ENCODE measurements around the gene KLHL6.
A peak's percentile ranks its signal among the peaks of the same experiment; 100 is the strongest.
"Not testable (repeated sequence)": the region's sequence is repeated elsewhere in the genome, so short reads cannot be mapped to it uniquely, and the experiment has no call there.

KLHL6 gene, protein sequence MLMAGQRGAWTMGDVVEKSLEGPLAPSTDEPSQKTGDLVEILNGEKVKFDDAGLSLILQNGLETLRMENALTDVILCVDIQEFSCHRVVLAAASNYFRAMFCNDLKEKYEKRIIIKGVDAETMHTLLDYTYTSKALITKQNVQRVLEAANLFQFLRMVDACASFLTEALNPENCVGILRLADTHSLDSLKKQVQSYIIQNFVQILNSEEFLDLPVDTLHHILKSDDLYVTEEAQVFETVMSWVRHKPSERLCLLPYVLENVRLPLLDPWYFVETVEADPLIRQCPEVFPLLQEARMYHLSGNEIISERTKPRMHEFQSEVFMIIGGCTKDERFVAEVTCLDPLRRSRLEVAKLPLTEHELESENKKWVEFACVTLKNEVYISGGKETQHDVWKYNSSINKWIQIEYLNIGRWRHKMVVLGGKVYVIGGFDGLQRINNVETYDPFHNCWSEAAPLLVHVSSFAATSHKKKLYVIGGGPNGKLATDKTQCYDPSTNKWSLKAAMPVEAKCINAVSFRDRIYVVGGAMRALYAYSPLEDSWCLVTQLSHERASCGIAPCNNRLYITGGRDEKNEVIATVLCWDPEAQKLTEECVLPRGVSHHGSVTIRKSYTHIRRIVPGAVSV

DNA sequence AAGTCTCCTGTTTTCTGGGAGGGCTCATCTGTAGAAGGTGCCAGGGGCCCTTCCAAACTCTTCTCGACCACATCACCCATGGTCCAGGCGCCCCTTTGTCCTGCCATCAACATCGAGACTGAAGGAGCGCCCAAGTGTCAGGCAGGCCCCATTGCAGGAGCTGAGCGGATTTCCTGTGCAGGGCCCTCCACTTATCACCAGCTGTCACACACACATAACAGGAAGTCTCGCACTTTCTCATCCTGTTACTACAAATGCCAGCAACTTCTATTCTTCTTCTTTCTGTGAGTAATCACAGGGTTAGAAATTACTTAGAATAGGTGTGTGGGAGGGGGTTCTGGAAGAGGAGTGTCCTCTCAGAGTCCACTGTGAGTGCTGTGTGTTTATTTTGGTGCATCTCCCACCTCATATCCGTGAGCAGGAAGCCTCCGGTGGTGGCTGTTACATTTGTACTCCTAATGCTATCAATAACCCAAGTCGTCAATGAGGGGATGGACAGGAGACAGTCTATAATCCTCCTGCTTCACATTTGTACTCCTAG lies at the start of gene KLHL6:
Gene KLHL6 (minus strand): TSS at position 166 of the 541 bp plus-strand sequence. CDS start 53 bp downstream, at position 113.
- DNase-seq (ENCODE audit: low read depth in 3 of 3, low spot score in 1 of 3) = peak; percentile 32 to 46 (median 38)

DNA sequence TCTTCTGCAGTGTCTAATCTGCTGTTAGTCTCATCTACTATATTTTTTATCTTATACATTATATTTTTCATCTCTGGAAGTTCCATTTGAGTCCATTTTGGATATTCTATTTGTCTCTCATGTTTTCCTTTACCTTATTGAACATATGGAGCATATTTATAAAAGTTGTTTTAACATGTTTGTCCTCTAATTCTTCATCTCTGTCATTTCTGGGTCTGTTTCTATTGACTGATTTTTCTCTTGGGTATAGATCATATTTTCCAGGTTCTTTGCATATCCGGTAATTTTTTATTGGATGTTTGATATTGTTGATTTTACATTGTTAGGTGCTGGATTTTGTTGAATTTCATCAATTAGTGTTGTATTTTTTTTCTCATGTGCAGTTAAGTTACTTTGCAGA lies 42.5 kb upstream of the KLHL6 start:
- no peak for DNase-seq (ENCODE audit: low read depth in 3 of 3, low spot score in 1 of 3)

DNA sequence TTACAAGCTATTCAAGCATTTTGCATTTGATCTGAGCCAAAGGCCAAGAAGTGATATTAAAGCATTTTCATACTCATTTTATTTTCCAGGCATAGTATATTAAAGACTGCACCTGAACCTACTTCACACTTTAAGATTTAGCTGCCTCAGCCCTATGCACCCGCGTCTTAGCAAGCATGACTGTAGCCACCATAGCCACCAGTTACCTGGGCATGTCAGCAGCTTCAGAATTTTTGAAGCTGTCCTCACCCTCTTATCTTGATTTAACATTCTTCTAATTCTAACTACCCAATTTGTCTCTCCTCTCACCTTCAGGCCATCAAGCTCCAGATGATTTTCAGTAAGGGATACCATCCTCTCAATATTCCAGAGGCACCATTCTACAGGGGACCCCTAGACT lies 39.1 kb upstream of the KLHL6 start:
- DNase-seq (ENCODE audit: low read depth in 3 of 3, low spot score in 1 of 3) = no peak

DNA sequence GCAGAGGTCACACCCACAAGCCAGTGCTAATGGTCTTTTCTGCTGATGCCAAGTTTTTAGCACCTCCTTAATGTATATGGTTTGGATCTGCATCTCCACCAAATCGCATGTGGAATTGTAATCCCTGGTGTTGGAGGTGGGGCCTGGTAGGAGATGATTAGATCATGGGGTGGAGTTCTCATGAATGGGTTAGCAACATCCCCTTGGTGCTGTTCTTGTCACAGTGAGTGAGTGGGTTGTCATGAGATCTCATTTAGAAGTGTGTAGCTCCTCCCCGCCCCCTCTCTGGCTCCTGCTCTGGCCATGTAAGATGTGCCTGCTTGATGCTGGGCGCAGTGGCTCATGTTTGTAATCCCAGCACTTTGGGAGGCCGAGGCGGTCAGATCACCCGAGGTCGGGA lies 37.3 kb upstream of the KLHL6 start:
- no peak for DNase-seq (ENCODE audit: low read depth in 3 of 3, low spot score in 1 of 3)

DNA sequence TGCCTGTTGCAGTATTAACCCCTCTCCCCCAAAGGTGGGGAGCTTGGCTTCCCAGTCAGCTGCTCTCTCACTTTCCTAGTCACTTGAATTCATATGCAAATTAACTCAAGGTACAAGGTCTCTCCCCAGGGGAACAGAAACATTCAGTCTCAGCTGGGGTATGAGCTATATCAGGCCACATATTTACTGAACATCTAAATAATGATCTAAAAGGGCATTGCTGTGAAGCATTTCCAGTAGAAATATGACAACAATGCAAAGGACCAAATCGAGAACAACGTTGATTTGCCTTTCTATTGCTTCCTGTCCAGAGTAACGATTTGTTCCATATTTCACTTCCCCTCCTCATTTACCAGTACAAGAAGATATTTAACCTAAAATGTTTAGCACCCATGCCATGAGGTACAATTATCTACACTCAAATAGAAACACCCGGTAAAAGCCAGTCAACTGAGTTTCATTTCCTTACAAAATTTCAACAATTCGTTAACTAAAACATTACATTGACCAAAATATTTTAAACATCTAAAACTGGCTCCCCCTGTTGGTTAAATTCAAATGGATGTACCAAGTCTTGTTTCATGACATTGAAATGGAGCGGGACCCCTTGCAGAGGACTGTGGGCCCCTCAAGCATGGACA lies 36.5 kb upstream of the KLHL6 start:
- DNase-seq (ENCODE audit: low read depth in 3 of 3, low spot score in 1 of 3) = no peak

DNA sequence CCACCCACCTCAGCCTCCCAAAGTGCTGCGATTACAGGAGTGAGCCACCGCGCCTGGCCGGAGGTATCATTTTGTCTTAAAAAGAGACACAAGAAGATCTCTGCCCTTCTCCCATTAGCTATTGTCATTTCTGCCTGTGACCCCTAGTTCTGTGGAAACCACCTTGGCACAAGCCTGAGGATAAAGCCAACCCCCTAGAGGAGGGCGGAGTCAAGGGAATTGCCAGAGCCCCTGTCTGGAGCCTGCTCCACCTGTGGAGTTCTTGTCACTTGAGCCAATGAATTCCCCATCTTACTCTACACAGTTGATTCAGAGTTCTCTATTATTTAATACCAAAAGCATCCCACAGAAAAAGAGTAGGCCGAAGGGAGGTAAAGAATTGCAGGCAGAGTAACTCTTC lies 34.9 kb upstream of the KLHL6 start:
- no peak for DNase-seq (ENCODE audit: low read depth in 3 of 3, low spot score in 1 of 3)

DNA sequence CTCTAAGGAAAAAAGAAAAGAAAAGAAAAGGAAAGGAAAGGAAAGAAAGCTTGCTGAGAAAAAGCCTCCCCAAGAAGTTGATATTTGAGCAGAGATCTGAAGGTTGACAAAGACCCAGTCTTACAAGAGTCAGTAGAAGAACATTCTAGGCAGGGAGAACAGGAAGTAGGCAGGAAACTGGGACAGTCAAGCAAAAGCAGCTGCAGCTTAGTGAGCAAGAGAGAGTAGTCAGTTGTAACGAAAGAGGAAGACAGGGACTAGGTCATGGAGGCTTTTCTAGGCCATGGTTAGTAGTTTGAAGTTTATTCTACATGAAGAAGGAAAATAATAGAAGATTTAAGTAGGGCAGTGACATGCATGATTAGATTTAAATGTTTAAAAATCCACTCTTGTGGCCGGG lies 31.8 kb upstream of the KLHL6 start:
- DNase-seq (ENCODE audit: low read depth in 3 of 3, low spot score in 1 of 3) = no peak

DNA sequence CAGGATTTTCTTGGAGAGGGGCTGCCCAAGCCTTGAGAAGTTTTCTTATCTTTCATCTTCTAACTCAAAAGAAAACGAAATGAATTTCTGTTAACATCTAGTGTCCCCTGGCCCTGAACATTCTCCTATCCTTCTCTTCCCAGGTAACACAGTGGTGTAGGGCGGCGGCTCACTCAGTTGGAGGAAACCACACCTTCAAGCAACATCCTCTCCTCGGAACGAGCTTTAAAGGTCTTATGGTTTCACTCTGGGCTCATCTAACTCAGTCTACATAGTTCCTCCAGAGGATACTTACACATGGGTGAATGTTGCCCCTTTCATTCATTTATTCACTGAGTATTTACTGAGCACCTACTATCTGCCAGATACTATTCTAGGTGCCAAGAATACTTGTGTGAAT lies 31.0 kb upstream of the KLHL6 start:
- no peak for DNase-seq (ENCODE audit: low read depth in 3 of 3, low spot score in 1 of 3)

DNA sequence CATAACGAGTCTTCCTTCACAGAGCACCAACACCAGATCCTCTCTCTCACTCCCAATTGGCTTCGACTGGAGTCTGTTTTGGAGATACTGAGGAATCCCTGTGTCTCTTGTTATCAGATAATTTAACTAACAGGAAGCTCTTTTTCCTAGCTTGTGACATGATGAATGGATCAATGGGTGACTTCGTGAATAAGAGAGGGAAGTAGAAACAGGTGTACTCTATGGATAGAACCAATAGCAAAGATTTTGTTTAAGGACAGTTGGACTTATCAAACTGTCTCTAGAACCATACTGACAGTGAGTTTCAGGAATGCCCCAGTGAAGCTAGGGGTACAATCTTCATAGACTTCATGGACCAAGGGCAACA lies 29.4 kb upstream of the KLHL6 start:
- DNase-seq (ENCODE audit: low read depth in 3 of 3, low spot score in 1 of 3) = no peak

DNA sequence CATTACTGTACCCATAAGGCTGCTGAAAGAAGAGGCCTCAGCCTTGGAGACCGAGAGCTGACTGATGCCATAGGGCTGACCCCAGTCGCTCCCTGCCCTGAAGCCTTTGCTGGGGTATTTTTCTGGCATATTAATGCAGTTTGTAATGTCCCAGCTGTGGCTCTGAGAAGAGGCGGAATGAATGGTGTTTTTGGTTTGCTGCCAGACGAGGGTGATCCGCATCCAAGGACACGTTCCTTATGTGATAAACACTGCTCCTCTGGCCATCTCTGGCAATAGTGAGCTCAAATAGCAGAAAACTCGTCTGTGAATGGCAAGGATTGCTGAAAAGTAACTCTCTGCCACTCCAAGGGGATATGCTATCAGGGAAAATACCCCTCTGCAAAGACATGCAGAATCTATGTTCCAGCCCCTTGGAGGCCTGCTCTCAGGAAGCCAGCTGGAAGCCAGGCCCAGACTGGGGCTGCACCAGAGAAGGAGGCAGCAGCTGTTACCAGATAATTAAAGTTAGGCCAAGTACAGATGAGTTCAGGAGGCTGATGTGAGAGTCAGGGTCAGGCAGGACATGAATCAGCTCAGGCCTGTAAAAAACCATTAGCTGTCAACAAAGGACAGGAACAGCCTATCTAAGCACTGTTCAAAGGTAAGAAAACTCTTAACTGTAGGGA lies 28.9 kb upstream of the KLHL6 start:
- no peak for DNase-seq (ENCODE audit: low read depth in 3 of 3, low spot score in 1 of 3)

DNA sequence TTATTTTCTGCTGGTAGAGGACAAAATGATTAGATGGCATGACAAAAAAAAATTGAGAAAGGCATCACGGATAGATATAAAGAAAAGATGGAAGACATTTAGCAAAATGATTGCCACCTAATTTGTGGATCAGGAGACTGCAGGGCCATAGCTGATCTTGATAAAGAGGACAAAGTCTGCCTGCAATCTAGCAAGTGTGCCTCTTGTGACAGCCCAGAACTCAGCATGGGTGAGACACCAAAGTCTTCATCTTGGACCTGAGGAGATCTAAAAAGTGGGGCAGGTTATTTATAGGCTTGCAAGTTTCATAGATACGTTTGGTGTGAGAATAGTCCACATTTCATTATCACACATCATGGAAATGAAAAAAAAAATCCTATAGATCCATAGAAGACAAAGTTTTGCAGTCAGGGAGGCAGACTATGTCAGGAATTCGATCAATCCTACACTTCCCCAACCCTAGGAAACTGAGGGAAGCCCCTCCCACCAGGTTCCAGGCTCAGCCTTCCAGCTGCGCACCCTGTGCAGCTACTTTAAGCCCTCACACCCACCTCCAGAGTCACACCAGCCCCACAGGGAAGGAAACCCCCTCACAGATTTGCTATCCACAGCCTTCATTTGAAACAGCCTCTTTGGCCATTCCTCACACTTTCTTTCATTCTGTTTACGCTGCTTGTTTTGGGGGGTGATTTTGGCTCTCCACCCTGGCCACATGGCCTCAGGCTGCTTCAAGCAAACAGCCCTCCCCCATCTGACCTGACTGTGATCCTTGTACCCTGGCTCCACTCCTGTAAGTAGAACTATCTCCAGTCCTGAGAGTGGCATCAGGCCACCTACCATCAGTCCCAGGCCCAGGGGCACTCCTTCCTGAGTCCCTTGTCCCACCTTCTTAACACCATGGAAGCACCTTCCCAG lies 28.1 kb upstream of the KLHL6 start:
- no peak for DNase-seq (ENCODE audit: low read depth in 3 of 3, low spot score in 1 of 3)

DNA sequence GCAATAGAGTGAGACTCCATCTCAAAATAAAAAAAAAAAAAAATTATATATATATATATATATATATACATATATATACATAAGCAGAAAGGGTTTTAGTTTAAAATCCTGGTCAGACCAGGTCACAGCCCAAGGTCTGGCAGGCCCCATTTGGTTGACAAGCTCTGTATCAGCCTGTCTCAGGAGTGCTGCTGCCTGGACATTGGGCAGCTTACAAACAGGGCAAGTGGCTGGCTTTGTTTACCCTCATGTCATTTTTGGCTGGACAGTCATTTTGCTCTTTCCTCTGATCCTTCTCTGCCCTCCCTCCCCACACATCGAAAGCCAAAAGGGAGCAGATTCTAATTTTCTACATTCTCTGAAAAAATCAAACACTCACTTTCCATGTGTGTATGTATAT lies 26.7 kb upstream of the KLHL6 start:
- DNase-seq (ENCODE audit: low read depth in 3 of 3, low spot score in 1 of 3) = no peak

DNA sequence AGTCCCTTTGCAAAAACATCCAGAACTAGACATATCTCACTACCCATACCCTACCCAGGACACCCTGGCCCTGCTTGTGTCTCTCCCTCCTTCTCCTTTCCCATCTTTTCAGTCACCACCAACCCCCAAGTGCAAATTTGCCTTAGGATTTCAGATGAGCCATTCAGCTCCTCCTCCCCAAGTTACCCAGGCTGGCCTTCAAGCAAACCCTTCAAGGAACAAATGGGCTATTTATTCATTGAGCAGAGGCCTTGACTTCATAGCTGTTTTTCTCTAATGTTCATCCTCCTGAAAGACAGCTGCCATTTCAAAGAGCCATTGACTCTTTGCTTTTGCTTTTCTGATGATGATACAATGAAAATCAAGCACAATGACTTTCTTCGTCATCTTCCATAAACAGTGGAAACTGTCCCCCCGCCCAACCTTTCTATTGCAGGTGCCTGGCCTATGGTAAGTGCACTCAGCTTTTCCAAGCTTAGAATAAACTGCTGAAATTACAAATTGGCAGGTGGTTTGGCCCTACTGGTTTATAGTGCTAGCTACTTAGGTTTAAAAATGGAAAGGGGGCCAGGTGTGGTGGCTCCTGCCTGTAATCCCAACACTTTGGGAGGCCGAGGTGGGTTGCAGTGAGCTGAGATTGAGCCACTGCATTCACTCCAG lies 26.1 kb upstream of the KLHL6 start:
- no peak for DNase-seq (ENCODE audit: low read depth in 3 of 3, low spot score in 1 of 3)

DNA sequence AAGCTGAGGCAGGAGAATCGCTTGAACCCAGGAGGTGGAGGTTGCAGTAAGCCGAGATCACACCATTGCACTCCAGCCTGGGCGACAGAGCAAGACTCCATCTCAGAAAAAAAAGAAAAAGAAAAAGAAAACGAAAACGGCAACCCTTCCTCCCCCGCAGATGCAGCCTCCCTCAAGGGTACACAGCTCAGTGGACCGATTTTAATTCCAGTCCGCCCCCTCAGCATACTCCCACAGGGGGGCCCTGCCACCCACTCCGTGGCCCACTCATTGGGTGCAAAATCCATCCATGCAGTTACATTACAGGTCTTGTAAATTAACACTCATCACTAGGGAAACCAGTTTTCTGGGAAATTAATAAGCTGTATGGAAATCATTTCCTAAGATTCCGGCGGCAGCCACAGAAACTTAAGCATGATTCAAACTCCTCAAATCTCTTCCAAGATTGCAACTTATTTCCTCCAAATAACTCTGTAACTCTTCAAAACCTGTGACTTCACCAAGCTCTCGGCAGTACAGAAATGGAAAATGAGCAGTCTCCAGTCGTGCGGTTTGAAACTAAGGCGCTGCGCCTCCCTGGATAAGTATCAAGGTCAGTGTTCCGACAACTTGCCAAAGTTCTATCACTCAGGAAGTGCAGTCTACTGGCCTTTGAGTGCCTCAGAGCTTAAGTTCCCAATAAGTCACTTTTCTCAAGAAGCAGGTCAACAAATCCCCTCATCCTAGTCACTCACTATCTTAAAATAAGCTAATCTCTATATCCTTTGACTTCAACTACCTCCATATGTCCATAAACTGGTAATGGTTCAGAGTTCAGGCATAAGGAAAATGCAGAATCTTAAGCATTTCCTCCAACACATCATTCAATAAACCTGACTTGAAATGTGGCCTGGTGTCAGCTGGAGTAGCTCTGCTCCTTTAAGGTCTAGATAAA lies 24.7 kb upstream of the KLHL6 start:
- DNase-seq (ENCODE audit: low read depth in 3 of 3, low spot score in 1 of 3) = no peak

DNA sequence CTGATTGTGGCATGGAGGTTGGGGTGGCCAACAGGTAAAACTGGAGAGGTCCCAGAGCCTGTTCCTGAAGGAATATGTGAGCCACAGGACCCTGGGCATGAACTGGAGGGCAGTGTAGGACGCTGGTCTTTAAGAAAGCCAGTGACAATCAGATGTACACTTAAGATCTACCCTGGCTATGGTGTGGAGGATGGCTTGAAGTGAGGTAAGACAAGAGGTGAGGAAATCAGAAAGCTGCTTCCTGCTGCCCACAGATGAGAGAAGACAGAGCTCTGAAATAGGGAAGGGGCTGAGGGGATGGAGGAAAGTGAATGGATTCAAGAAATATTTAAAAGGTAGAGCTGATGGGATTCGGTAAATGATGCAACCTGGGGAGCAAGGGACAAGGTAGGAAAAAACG lies 22.7 kb upstream of the KLHL6 start:
- DNase-seq (ENCODE audit: low read depth in 3 of 3, low spot score in 1 of 3) = no peak

DNA sequence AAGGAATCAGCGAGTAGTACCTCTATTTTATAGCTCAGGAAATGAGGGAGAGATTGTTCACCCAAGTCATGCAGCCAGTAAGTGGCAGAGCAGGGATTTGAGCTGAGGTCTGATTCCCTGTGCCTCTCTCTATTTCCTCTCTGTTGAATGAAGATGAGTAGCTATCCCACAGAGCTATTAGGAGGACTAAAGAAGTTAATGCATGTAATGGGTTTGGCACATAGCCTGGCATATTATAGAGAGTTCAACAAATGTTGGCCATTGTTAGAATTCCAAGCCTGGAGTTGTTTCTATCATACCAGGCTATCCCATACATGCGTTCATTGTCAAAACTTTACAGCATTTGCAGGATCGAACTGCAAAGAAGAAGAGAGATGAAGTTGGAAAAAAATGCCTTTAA lies 21.8 kb upstream of the KLHL6 start:
- DNase-seq (ENCODE audit: low read depth in 3 of 3, low spot score in 1 of 3) = no peak

DNA sequence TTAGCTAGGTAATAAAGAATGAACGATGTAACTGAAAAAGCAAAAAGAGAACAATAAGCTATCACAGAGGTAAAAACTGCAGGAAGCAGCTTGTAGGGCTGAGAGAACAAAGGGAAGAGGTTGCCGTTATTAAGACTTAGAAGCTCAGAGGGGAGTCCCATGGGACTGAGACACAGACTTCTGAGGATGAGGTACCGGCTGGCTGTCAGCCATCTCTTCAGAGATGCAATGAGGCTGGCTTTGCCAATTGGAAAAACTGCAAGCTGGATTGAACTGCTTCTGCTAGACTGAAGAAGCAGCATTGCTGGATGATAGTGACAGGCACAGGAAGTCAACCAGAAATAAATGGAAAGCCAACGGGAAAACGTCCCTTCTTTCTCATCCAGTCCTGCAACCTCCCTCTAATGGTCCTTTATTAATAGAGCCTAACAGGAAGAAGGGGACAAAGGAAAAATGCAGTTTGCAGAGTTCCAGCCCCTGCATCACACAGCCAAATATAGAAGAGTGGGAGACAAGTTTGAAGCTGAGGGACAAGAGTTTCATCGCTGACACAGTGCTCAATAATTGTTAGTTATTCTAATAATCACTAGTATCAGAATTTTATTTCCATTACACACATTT lies 21.1 kb upstream of the KLHL6 start:
- DNase-seq (ENCODE audit: low read depth in 3 of 3, low spot score in 1 of 3) = no peak

DNA sequence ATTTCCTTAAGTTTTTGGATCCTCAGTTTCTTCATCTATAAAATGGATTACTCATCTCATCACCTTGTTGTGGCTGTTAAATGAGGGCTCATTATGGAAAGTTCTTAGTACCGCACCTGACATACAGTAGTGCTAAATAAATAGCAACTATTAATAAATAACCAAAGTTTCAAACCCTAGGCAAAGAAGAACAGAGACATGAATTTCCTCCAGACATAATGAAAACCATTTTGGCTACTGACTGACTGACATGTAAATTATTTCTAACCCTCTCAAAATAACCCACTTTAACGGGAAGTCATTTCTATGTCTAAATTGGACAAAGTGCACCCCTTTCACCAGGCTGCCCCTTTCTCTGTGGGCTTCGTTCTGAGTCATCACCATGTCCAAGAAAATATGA lies 17.4 kb upstream of the KLHL6 start:
- DNase-seq (ENCODE audit: low read depth in 3 of 3, low spot score in 1 of 3) = no peak

DNA sequence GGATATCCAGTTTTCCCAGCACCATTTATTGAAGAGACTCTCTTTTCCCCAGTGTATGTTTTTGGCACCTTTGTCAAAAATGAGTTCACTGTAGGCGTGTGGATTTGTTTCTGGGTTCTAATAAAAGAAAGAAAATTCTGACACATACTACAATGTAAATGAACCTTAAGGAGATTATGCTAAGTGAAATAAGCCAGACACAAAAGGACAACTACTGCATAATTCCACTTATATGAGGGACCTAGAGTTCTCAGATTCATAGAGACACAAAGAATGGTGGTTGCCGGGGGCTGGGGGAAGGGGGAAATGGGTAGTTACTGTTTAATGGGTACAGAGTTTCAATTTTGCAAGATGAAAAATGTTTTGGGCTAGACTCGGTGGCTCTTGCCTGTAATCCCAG lies 14.7 kb upstream of the KLHL6 start:
- DNase-seq (ENCODE audit: low read depth in 3 of 3, low spot score in 1 of 3) = not testable (repeated sequence)
